ENCODE measurements around the gene KDM3B.

KDM3B gene

DNA sequence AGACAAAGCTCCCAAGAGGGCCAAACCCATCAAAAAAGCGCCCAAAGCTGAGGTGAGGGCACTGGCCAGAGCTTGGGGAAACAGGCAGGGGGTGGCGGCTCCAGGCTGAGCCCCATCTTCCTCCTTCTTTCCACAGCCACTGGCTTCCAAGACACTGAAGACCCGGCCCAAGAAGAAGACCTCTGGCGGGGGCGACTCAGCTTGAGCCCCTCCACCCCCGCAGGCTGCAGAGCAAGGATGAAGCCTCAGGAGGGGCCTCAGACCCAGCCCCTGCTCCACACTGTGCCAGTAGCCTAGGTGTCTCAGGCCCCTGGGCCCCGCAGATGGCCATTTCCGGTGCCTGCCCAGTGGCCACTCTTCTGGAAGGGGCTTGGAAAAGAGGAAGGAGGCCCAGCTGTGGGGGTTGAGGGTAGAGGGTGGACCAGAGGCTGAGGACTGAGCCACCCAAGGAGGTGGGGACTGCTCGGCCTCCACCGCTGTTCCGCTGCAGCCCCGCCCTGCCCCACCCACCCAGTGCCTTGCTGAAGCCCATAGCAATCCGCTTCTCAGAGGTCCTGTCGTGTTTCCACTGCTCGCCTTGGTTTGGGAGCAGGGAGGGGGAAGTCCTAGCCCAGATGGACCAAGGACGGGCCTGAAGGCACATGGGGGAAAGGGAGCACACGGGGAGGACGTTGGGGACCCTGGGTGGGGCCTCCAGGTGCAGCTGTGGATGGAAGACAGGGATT, 93.2 kb downstream of the KDM3B start:
- no peak for DNase-seq (ENCODE audit: low read depth)
- H3K4me3 ChIP-seq (ENCODE audit: control insufficient read depth, low read depth, low read length) = no peak overlapping the region
- TF ChIP-seq, protein P1, sequence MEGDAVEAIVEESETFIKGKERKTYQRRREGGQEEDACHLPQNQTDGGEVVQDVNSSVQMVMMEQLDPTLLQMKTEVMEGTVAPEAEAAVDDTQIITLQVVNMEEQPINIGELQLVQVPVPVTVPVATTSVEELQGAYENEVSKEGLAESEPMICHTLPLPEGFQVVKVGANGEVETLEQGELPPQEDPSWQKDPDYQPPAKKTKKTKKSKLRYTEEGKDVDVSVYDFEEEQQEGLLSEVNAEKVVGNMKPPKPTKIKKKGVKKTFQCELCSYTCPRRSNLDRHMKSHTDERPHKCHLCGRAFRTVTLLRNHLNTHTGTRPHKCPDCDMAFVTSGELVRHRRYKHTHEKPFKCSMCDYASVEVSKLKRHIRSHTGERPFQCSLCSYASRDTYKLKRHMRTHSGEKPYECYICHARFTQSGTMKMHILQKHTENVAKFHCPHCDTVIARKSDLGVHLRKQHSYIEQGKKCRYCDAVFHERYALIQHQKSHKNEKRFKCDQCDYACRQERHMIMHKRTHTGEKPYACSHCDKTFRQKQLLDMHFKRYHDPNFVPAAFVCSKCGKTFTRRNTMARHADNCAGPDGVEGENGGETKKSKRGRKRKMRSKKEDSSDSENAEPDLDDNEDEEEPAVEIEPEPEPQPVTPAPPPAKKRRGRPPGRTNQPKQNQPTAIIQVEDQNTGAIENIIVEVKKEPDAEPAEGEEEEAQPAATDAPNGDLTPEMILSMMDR (IDR thresholded peaks at IDR 0.05; ENCODE audit: control insufficient read depth, insufficient read depth, low read depth, low read length, missing control alignments) = no peak

DNA sequence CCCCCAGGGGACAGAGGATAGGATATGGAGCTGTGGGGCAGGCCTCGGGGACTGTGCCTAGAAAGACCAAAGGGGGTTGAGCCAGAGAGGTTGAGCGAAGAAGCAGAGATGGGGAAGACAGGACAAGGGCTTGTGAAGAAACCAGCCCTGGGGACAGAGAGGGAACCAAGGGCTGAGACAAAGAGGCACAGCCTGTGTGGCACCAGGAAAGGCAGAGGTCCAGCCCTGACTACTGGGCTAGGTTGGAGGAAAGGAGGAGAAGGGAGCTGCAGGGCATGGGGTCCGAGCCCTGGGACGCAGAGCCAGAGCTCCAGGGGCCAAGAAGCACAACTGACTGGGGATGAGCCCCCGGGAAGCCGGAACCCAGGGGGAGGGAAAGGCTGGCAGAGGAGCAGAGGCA, 95.6 kb downstream of the KDM3B start:
- no peak for DNase-seq (ENCODE audit: low read depth)
- H3K4me3 ChIP-seq (ENCODE audit: control insufficient read depth, low read depth, low read length) = no peak overlapping the region
- TF ChIP-seq, protein P1 (IDR thresholded peaks at IDR 0.05; ENCODE audit: control insufficient read depth, insufficient read depth, low read depth, low read length, missing control alignments) = no peak

GRCh38 chr5:138448481-138449398, 96.3 kb downstream of the KDM3B start:
- TF ChIP-seq, protein P1 (IDR thresholded peaks at IDR 0.05; ENCODE audit: control insufficient read depth, insufficient read depth, low read depth, low read length, missing control alignments) = no peak

GRCh38 chr5:138449501-138450239, 97.2 kb downstream of the KDM3B start:
- TF ChIP-seq, protein P1 (IDR thresholded peaks at IDR 0.05; ENCODE audit: control insufficient read depth, insufficient read depth, low read depth, low read length, missing control alignments) = peak; percentile 98
- peak overlapping the region; percentile 18 for H3K4me3 ChIP-seq (ENCODE audit: control insufficient read depth, low read depth, low read length)
- DNase-seq (ENCODE audit: low read depth) = peak; percentile 28

More at GRCh38 chr5:138448481-138449398, 96.3 kb downstream of the KDM3B start:
- H3K4me3 ChIP-seq (ENCODE audit: control insufficient read depth, low read depth, low read length) = no peak overlapping the region
- peak; percentile 28 for DNase-seq (ENCODE audit: low read depth)

DNA sequence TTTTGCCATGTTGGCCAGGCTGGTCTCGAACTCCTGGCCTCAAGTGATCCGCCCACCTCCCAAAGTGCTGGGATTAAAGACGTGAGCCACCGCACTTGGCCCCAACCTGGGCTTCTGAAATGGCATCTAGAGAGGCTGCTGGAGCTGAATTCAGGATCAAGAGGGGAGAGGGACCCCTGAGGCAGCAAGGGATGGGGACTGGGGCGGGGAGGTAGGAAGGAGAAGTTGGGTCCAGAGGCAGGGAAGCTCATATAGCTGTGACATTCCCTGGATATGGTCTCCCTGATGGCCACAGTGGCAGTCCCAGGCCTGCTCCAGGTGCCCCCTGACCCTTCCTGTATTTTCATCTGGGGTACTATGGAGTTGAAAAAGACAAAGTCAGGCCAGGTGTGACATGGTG, 98.5 kb downstream of the KDM3B start:
- TF ChIP-seq, protein P1 (IDR thresholded peaks at IDR 0.05; ENCODE audit: control insufficient read depth, insufficient read depth, low read depth, low read length, missing control alignments) = no peak
- no peak overlapping the region for H3K4me3 ChIP-seq (ENCODE audit: control insufficient read depth, low read depth, low read length)
- DNase-seq (ENCODE audit: low read depth) = no peak

- H3K4me3 ChIP-seq (ENCODE audit: control insufficient read depth, low read depth, low read length) = no peak overlapping the region
- TF ChIP-seq, protein P1 (IDR thresholded peaks at IDR 0.05; ENCODE audit: control insufficient read depth, insufficient read depth, low read depth, low read length, missing control alignments) = no peak
- DNase-seq (ENCODE audit: low read depth) = no peak
Observed at GRCh38 chr5:138452720-138453119, 100.2 kb downstream of the KDM3B start.
